RWPE2 (cell line): ENCODE measurements around the gene STK33.

Experiments used
- ATAC-seq: fragments of 200-7000 bp; cut with Tn5 transposase; 3 replicates; pipeline ENCODE4 v1.9.1; 2021; ENCODE audit warnings: low read depth
- DNase-seq: peaks from one replicate; pipeline ENCODE4 v3.0.0-alpha.2; 2020; ENCODE audit warnings: low spot score
- H3K27ac ChIP-seq: fragments of 450-650 bp; 2 replicates; pipeline ENCODE4 v1.5.1; 2017; ENCODE audit warnings: mild to moderate bottlenecking; ENCODE audit not compliant: poor library complexity, severe bottlenecking
- H3K27me3 ChIP-seq: fragments of 250-450 bp; sonication (Bioruptor Pico); 2 replicates; pipeline ENCODE4 v1.5.1; 2021; ENCODE audit warnings: mild to moderate bottlenecking, moderate library complexity; ENCODE audit not compliant: insufficient read depth, poor library complexity, severe bottlenecking
- H3K36me3 ChIP-seq: fragments of 250-450 bp; sonication (Bioruptor Pico); 2 replicates; pipeline ENCODE4 v1.5.1; 2020; ENCODE audit warnings: low read depth, mild to moderate bottlenecking, moderate library complexity
- H3K4me1 ChIP-seq: fragments of 250-450 bp; sonication (Bioruptor Pico); 2 replicates; pipeline ENCODE4 v1.5.1; 2021; ENCODE audit warnings: mild to moderate bottlenecking, moderate library complexity; ENCODE audit not compliant: insufficient read depth, poor library complexity, severe bottlenecking
- H3K4me3 ChIP-seq: fragments of 250-450 bp; sonication (Bioruptor Pico); 2 replicates; pipeline ENCODE4 v1.5.1; 2021; ENCODE audit warnings: mild to moderate bottlenecking, moderate library complexity; ENCODE audit not compliant: severe bottlenecking
- H3K9me3 ChIP-seq: fragments of 250-450 bp; sonication (Bioruptor Pico); 2 replicates; pipeline ENCODE4 v1.5.1; 2021; ENCODE audit warnings: mild to moderate bottlenecking, moderate library complexity; ENCODE audit not compliant: severe bottlenecking
- CTCF ChIP-seq: fragments of 450-650 bp; IDR thresholded peaks from one replicate; pipeline ENCODE4 v1.5.1; 2017; ENCODE audit warnings: mild to moderate bottlenecking, moderate library complexity; ENCODE audit not compliant: poor library complexity, severe bottlenecking

Gene STK33

DNA sequence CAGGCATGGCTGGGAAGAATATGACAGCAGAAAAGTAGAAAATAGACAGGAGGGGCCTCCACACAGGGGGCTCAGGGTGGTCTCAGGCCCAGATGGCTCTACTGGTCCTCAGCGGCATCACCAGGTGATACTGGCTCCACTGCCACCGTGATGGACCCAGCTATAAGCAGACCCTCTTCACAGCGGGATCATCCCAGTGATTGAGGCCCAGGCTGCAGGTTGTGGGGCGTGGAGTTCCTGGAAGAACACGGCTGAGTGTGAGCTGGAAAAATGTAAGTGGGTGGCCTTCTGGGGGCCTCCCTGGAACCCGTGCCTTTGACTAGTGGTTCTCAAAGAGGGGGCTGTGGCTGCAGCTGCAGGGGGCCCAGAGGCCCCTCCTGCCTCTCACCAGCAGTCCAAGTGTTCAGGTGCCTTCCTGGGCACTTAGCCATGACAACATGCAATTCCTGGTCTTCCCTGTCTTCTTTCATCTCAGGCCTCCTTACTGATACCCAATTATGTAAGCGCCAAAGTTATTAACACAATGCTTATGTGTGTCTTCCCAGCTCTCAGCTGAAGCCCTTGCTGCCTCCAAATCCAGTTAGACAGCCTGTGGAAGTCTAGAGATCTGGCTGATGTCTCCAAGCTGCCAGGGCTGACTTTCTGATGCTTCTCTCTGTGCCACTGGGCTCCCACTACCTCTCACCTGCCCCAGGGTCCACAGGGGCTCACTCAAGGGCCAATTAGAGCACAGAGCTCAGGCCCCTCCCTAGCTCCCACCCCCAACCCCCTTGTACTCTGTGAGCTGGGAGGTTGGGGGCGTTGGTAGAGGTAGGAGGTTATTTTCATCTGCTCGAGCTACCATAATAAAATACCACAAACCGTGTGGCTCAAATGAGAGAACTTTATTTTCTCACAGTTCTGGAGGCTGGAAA, 220.3 kb downstream of the STK33 start:
- H3K36me3 ChIP-seq = no peaks in the 10 kb centered on the region
- DNase-seq (no peak), ATAC-seq (no peak)
- no peak overlapping the region for H3K27ac ChIP-seq
- H3K9me3 ChIP-seq = no peaks in the 10 kb centered on the region
- H3K27me3 ChIP-seq = no peaks in the 10 kb centered on the region
- H3K4me3 ChIP-seq = no peak overlapping the region
- no peaks in the 10 kb centered on the region for H3K4me1 ChIP-seq
- no peak for TF ChIP-seq CTCF

DNA sequence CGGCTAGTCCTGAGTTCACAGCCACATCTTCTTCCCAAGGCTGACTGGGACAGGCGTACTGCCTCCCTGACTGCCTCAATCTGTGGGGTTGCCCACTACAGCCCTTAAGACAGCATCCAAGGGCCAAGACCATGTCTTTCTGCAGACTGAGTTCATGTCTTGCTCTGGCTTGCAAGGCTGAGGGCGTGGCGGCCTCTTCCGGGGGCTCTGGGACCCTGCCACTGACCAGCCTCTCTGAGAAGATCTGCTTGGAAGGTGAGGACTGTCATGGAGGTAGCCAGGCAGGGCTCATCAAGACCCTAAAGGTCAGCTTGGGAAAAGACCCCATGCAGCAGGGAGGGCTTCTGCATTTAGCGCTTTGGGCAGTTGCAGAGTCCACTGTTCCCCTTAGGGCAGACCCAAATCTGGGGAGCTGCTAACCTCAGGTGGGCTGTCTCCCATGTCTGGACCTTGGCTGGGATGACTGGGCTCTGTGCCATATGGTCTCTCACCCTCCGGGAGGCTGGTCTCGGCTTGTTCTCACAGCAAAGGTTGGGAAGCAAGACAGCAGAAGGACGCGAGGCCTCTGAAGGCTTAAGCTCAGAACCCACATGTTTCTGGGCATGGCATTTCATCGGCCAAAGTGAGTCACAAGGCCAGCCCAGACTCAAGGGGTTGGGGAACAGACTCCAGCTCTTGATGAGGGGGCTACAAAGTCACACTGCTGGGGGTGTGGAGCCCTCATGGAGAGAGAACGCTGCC, 221.2 kb downstream of the STK33 start:
- Histone ChIP-seq H3K4me1 (no peaks in the 10 kb centered on the region), H3K4me3 (no peak overlapping the region), H3K36me3 (no peaks in the 10 kb centered on the region), H3K9me3 (no peaks in the 10 kb centered on the region), H3K27ac (no peak overlapping the region), H3K27me3 (no peaks in the 10 kb centered on the region)
- no peak for ATAC-seq
- TF ChIP-seq CTCF = no peak
- no peak for DNase-seq

DNA sequence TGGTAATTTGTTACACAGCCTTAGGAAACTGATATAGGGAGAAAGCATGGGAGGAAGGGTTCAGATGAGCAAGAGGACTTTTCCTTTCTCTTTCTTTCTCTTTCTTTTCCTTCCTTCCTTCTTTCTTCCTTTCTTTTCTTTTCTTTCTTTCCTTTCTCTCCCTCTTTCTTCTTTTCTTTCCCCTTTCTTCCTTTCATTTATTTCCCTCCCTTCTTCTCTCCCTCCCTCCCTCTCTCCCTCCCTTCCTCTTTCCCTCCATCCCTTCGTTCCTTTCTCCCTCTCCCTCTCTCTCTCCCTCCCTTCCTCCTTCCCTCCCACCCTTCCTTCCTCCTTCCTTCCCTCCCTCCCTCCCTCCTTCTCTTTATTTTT, 222.5 kb downstream of the STK33 start:
- Histone ChIP-seq H3K4me1 (no peaks in the 10 kb centered on the region), H3K27me3 (no peaks in the 10 kb centered on the region), H3K9me3 (no peaks in the 10 kb centered on the region), H3K36me3 (no peaks in the 10 kb centered on the region), H3K4me3 (no peak overlapping the region), H3K27ac (no peak overlapping the region)
- TF ChIP-seq CTCF = no peak
- no peak for ATAC-seq
- DNase-seq = no peak

- H3K9me3 ChIP-seq = no peaks in the 10 kb centered on the region
- no peak overlapping the region for H3K4me3 ChIP-seq
- TF ChIP-seq CTCF = no peak
- no peaks in the 10 kb centered on the region for H3K27me3 ChIP-seq
- ATAC-seq = no peak
- DNase-seq = no peak
- H3K27ac ChIP-seq = no peak overlapping the region
- H3K36me3 ChIP-seq = no peaks in the 10 kb centered on the region
- H3K4me1 ChIP-seq = no peaks in the 10 kb centered on the region
These were observed 223.1 kb downstream of the STK33 start for GRCh38 chr11:8370812-8371515.
